ENCODE measurements around the gene TMEM59. TPM values are rescaled to one million over a fixed set of nuclear protein-coding genes. Genes with fewer than 3 reads are reported as not detected.

The TMEM59 gene
- total and polyA plus RNA-seq, 2 of the 8 experiments (the other 6 are each of a cell fraction or from before 2014, with no cell fraction given): 116 to 139 TPM

DNA sequence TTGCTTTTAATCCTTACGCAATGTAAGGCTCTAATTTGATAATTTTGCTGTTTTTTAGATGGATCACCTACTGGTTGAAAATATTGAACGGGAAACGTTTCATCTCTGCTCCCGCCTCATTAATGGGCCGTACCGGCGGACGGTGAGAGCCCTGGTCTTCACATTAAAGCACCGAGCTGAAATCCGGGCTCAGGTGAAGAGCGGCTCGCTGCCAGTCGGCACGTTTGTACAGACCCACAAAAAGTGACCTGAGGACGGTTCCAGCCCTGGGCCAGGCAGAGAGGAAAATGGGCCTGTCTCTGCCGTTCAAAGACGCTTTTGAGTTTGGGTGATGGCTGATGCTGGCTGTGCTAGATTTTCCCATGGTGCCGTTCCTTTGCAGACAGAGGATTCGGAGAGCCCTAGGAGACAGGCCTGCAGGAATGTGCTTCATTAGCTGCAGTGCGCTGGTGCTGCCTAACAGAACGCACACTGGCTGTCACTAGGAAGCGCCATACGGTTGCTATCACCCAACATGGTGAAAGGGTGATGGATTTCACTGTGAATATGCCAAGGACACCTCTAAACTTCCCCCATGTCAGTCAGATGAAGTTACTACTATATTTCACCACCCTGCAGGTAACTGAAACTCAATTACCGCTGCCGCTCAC lies 43.3 kb upstream of the TMEM59 start:
- H3K27me3 ChIP-seq (replicated peaks in 1 of 4; ENCODE audit: control insufficient read depth in 3 of 4, extremely low read depth in 1 of 4, insufficient read depth in 3 of 4, low read length in 3 of 4): no peaks in the 10 kb centered on the region
- no peak overlapping the region for H3K4me3 ChIP-seq (ENCODE audit: extremely low read depth in 1 of 4, insufficient read depth in 2 of 4, low read depth in 3 of 4, low read length in 4 of 4)
- H3K4ac ChIP-seq (replicated peaks; ENCODE audit: insufficient read length, low read depth, low read length): no peak overlapping the region
- H2BK5ac ChIP-seq (ENCODE audit: low read depth, low read length): no peak overlapping the region
- WGBS, 2 experiments (ENCODE audit: extremely low coverage in 1 of 2, insufficient coverage in 1 of 2, insufficient read length in 1 of 2, insufficient replicate concordance in 2 of 2, low coverage in 1 of 2, low lambda C conversion rate in 2 of 2, missing lambda C conversion rate in 1 of 2): 94% methylated on average over 25 of the region's 25 CpGs; no CpG with 5 or more reads in 1 of the 2 experiments
- H4K8ac ChIP-seq (ENCODE audit: extremely low read depth, insufficient read depth, low read length): no peak overlapping the region
- no peaks in the 10 kb centered on the region for H3K23me2 ChIP-seq (ENCODE audit: low read depth, low read length)
- no peak overlapping the region for H2BK120ac ChIP-seq (replicated peaks; ENCODE audit: low read depth, low read length)
- no peak overlapping the region for H2AK5ac ChIP-seq (ENCODE audit: low read depth, low read length)
- H3K4me2 ChIP-seq (ENCODE audit: insufficient read depth in 1 of 2, low read depth in 2 of 2, low read length in 2 of 2): no peak overlapping the region
- no peak overlapping the region for H2BK20ac ChIP-seq (ENCODE audit: low read length)
- no peak overlapping the region for H3K9ac ChIP-seq (replicated peaks in 1 of 4; ENCODE audit: extremely low read depth in 1 of 4, low read depth in 3 of 4, low read length in 3 of 4)
- H2BK12ac ChIP-seq (ENCODE audit: low read depth, low read length): no peak overlapping the region
- H3K9me3 ChIP-seq (ENCODE audit: insufficient read depth in 2 of 2, low read depth in 1 of 2, low read length in 1 of 2): no peaks in the 10 kb centered on the region
- H4K5ac ChIP-seq (ENCODE audit: insufficient read length, low read depth, low read length): no peak overlapping the region
- no peak overlapping the region for H4K91ac ChIP-seq (replicated peaks; ENCODE audit: insufficient read length, low read length)
- no peak overlapping the region for H2BK15ac ChIP-seq (ENCODE audit: low read length)
- no peaks in the 10 kb centered on the region; a peak in 1 of 7 replicates for H3K4me1 ChIP-seq (replicated peaks in 1 of 4; ENCODE audit: control insufficient read depth in 3 of 4, insufficient read depth in 4 of 4, low read length in 3 of 4)
- H3K36me3 ChIP-seq (ENCODE audit: control insufficient read depth in 2 of 4, insufficient read depth in 4 of 4, low read length in 3 of 4): no peaks in the 10 kb centered on the region
- ChIA-PET POLR2A (ENCODE audit: partially characterized antibody) (interaction anchor here (0.6 kb wide), 1 partner anchor 307 kb away, joined by 3 read pairs; no protein-coding TSS in a partner anchor), CTCF (ENCODE audit: partially characterized antibody) (interaction anchor here (1.3 to 1.5 kb wide), 4 partner anchors 9 to 26 kb away, joined by 3 to 5 read pairs (median 4); no protein-coding TSS in a partner anchor)
- no peak overlapping the region for H3K27ac ChIP-seq (ENCODE audit: low read depth, low read length)
- H3K79me1 ChIP-seq (ENCODE audit: low read depth, low read length): no peaks in the 10 kb centered on the region
- H3K56ac ChIP-seq (replicated peaks; ENCODE audit: insufficient read length, low read depth, low read length): no peak overlapping the region
- no peak overlapping the region for H3K14ac ChIP-seq (ENCODE audit: insufficient read length)
- H3K18ac ChIP-seq (ENCODE audit: extremely low read depth, low read length): no peak overlapping the region
- no peaks in the 10 kb centered on the region for H3K79me2 ChIP-seq (ENCODE audit: control insufficient read depth in 1 of 2, insufficient read depth in 2 of 2, low read length in 2 of 2)
- no peaks in the 10 kb centered on the region for H4K20me1 ChIP-seq (replicated peaks in 1 of 2; ENCODE audit: control insufficient read depth in 1 of 2, insufficient read depth in 2 of 2, low read length in 2 of 2)
- FAIRE-seq: no peak
- no peak overlapping the region for H3K23ac ChIP-seq (ENCODE audit: insufficient read length)
- no peak overlapping the region for H2AFZ ChIP-seq (ENCODE audit: low read length)
- no peak for DNase-seq (ENCODE audit: low read depth in 1 of 2, low spot score in 2 of 2)
- TF ChIP-seq SP2 (IDR thresholded peaks at IDR 0.05; ENCODE audit: low read length) (no peak), CTBP2 (IDR thresholded peaks at IDR 0.05; ENCODE audit: borderline replicate concordance, insufficient read depth, insufficient read length, low read length) (no peak), BACH1 (IDR thresholded peaks at IDR 0.05; ENCODE audit: low read length) (no peak), POU5F1 (IDR thresholded peaks at IDR 0.05; ENCODE audit: low read depth, low read length) (no peak), CHD2 (IDR thresholded peaks at IDR 0.05; ENCODE audit: low read length) (no peak), POLR2AphosphoS5 (IDR thresholded peaks at IDR 0.05; ENCODE audit: low read depth, low read length) (no peak), FOSL1 (IDR thresholded peaks at IDR 0.05; ENCODE audit: insufficient read depth, low read depth, low read length) (no peak), RNF2 (IDR thresholded peaks at IDR 0.05; ENCODE audit: borderline replicate concordance, low read depth, low read length, missing control alignments, poor library complexity, severe bottlenecking) (no peak), POLR2A (IDR thresholded peaks at IDR 0.05; ENCODE audit: control extremely low read depth in 1 of 2, low read depth in 2 of 2, low read length in 2 of 2) (no peak), JUN (IDR thresholded peaks at IDR 0.05; ENCODE audit: low read depth, low read length) (no peak), TAF1 (IDR thresholded peaks at IDR 0.05; ENCODE audit: low read depth, low read length) (no peak), SP1 (IDR thresholded peaks at IDR 0.05; ENCODE audit: low read depth, low read length) (no peak)
- TF ChIP-seq, protein P1, sequence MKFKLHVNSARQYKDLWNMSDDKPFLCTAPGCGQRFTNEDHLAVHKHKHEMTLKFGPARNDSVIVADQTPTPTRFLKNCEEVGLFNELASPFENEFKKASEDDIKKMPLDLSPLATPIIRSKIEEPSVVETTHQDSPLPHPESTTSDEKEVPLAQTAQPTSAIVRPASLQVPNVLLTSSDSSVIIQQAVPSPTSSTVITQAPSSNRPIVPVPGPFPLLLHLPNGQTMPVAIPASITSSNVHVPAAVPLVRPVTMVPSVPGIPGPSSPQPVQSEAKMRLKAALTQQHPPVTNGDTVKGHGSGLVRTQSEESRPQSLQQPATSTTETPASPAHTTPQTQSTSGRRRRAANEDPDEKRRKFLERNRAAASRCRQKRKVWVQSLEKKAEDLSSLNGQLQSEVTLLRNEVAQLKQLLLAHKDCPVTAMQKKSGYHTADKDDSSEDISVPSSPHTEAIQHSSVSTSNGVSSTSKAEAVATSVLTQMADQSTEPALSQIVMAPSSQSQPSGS (IDR thresholded peaks at IDR 0.05; ENCODE audit: low read length): no peak
